Stimulated activated CD8-positive, alpha-beta memory T cell treated with anti-CD3 and anti-CD28 coated beads, Interleukin-15, amount 100 ng/mL, for 4 hours (primary cell): Measurements from ENCODE around the gene TACC3.
"Not testable (repeated sequence)": the region's sequence is repeated elsewhere in the genome, so short reads cannot be mapped to it uniquely, and the experiment has no call there.

Experiments used
- DNase-seq, 2 donors: peaks; one replicate each; pipeline ENCODE4 v3.0.0-alpha.2; 2020; ENCODE audit warnings: low read depth in 2 of 2

TACC3 gene

GRCh38 chr4:1721003-1721665 is at the start of gene TACC3, which contains the start of gene TMEM129:
Gene TACC3, plus strand, starts transcription at chr4:1721521. Its CDS starts 1,901 bp downstream, at chr4:1723422.
Gene TMEM129, minus strand, starts transcription at chr4:1721323. Its CDS starts 486 bp downstream, at chr4:1720837.
- DNase-seq, result peak; percentile 89 to 90

GRCh38 chr4:1673671-1674070 is 47.6 kb upstream of the TACC3 start:
- no peak for DNase-seq

- no peak for DNase-seq
Measured at GRCh38 chr4:1674682-1675081, 46.6 kb upstream of the TACC3 start.

- DNase-seq, result no peak
Measured at GRCh38 chr4:1675136-1675801, 46.1 kb upstream of the TACC3 start.

- DNase-seq, result no peak
Measured at GRCh38 chr4:1675802-1676137, 45.6 kb upstream of the TACC3 start.

GRCh38 chr4:1676605-1677525 is 44.5 kb upstream of the TACC3 start:
- DNase-seq, result no peak

- no peak for DNase-seq
Measured at GRCh38 chr4:1678244-1678643, 43.1 kb upstream of the TACC3 start.

- no peak for DNase-seq
Measured at GRCh38 chr4:1682860-1683259, 38.5 kb upstream of the TACC3 start.

GRCh38 chr4:1683261-1683735 is 38.0 kb upstream of the TACC3 start:
- no peak for DNase-seq

GRCh38 chr4:1683736-1684505 is 37.4 kb upstream of the TACC3 start, which contains the start of gene FAM53A:
Gene FAM53A, minus strand, starts transcription at chr4:1684313. Its CDS starts 15,572 bp downstream, at chr4:1668741.
- DNase-seq, result peak; percentile 3 to 88

GRCh38 chr4:1684506-1685234 is 36.7 kb upstream of the TACC3 start:
- DNase-seq, result peak in 1 of 2 donors; percentile 78

- no peak for DNase-seq
Measured at GRCh38 chr4:1685235-1686150, 35.8 kb upstream of the TACC3 start.

- no peak for DNase-seq
Measured at GRCh38 chr4:1686440-1687036, 34.8 kb upstream of the TACC3 start.

- no peak for DNase-seq
Measured at GRCh38 chr4:1690698-1691097, 30.6 kb upstream of the TACC3 start.

GRCh38 chr4:1691737-1692373 is 29.5 kb upstream of the TACC3 start:
- no peak for DNase-seq

- peak; percentile 29 to 53 for DNase-seq
Measured at GRCh38 chr4:1693131-1693896, 28.0 kb upstream of the TACC3 start.

GRCh38 chr4:1695913-1696312 is 25.4 kb upstream of the TACC3 start:
- no peak for DNase-seq

GRCh38 chr4:1701671-1702070 is 19.6 kb upstream of the TACC3 start:
- DNase-seq, result not testable (repeated sequence)
